NCI-H460 (cell line): ENCODE results near the gene CAV3. TPM values are rescaled to one million over a fixed set of nuclear protein-coding genes. Genes with fewer than 3 reads are reported as not detected.

ENCODE experiments used
- DNase-seq: peaks from one replicate; pipeline ENCODE4 v3.0.0-alpha.2; 2016; ENCODE audit warnings: low read depth; ENCODE audit errors: extremely low read depth
- total RNA-seq: library from RNA; depleted of rRNA; stranded (reverse); fragments of >200 nt; shearing (Covaris generic); gene quantifications from 2 replicates; pipeline ENCODE4 v1.2.3, GENCODE V29; 2014

Gene CAV3
- total RNA-seq, 1 experiment from 2014 or later, result not detected

- DNase-seq, result no peak
Observed at GRCh38 chr3:8734137-8734878, 706 bp downstream of the CAV3 start.

DNA sequence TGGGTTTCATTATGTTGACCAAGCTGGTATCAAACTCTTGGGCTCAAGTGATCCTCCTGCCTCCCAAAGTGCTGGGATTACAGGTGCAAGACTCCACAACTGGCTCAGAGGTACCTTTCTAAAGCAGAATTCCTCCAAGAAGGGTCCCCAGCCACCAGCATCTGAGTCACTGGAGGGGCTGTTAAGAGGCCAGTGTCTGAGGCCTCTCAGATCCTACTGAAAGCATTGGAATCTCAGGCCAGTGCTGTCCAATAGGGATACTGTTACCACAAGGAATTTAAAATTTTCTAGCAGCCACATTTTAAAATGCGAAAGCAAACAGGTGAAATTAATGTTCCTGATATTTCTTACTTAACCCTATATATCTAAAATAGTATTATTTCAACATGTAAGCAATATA, 1.3 kb downstream of the CAV3 start:
- DNase-seq, result no peak

DNA sequence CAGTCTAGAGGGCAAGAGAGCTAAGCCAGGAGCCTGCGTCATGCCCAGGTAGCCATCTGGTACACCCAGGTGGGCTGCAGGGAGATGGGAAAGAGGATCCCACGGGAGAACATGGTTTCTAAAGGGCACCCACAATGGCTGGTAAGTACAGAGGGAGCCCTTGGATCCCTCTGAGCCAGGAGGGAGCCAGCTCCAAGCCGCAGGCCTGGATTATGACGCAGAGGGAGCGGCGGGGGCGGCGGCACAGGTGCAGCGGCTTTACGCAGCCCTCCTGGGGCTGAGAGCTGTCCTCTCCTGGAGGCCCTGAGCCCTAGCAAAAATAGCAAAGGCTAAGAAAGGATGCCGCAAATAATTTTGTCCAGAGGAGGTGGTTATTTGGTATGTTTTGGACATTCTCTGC, 2.8 kb downstream of the CAV3 start:
- DNase-seq, result no peak

GRCh38 chr3:8737301-8737700, 3.7 kb downstream of the CAV3 start:
- no peak for DNase-seq

- DNase-seq, result no peak
Observed at GRCh38 chr3:8737823-8738222, 4.2 kb downstream of the CAV3 start.

- no peak for DNase-seq
Observed at GRCh38 chr3:8738639-8739038, 5.0 kb downstream of the CAV3 start.

DNA sequence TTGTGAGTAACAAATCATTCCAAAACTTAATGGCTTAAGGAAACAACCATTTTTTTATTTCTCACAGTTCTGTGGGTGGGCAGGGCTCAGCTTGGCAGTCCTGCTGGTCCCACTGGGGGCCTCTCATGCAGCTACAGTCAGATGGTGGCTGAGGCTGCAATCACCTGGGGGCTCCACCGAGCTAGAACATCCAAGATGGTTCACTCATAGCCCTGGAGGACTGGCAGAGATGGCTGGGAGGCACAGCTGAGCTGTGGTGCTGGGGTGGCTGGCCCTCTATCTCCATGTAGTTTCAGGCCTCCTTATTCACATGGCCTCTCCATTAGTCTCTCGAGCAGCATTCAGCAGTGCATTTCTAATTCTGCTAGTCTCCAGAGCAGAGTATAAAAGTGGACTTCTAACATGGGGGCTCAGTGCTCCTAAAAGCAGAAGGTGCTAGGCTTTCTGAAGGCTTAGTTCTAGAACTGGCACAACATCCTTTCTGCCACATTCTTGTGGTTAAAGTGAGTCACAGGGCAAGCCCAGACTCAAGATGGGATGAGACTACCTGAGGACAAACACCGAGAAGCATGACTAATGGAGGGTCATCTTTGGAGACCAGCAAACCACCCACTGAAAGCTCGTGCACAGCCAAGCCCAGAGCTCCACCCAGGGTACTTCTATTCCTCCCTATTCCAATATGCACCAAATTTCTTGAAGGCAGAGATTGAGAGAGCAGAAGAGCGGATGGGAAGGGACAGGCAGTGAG, 6.3 kb downstream of the CAV3 start:
- DNase-seq, result no peak

DNA sequence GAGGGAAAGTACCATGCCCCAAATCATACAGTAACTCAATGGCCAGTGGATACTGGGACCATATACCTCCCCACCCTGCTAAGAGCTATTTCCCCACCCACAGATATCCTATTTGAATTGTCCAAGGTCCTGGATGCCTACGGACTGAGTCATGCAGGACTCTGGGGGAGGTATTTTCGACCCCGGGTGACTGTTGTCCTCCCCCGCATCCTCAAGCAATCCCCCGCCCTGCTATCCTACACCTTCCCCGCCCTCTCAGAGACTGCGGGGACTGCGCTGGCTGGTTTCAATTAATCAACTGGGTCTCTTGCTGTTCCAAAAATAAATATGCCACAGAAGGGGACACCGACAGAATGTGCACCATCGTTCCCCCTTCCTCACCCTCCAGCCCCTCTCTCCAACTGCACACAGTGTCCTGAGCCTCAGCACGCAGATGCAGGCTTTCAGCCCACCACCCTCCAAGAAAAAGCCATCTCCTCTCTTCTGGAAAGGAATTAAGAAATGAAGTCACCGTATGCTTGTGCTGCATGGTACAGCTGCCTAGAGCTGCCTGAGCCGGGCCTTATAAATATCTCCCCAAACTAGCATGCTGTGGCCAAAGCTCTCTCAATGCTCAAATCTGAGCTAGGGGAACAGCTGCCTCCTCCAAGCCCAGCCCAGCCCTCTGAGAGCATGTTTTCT, 8.1 kb downstream of the CAV3 start:
- DNase-seq, result no peak

DNA sequence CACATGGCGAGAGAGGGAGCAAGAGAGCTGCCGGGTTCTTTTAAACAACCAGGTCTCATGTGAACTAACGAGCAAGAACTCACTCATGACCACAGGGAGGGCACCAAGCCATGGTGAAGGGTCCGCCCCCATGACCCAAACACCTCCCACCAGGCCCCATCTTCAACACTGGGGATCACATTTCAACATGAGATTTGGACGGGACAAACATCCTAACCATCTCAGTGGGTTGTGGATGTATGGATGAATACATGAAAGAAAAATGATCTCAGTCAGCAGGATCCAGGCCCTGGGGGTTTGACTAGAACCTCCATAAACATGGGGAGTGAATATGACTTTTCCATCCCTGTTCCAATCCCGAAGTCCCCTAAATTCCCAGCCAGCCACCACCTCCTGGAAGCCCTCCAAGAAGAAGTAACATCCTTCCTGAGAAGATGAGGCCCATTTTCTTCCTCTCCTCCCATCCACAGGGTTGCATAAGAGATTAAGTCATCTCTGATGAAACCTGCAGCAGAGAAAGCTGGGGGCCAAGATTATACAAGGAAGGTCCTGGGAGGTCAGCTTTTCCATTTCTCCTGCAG, 9.5 kb downstream of the CAV3 start:
- no peak for DNase-seq

GRCh38 chr3:8743911-8744310, 10.3 kb downstream of the CAV3 start:
- DNase-seq, result no peak

- no peak for DNase-seq
Observed at GRCh38 chr3:8745619-8746370, 12.2 kb downstream of the CAV3 start.

DNA sequence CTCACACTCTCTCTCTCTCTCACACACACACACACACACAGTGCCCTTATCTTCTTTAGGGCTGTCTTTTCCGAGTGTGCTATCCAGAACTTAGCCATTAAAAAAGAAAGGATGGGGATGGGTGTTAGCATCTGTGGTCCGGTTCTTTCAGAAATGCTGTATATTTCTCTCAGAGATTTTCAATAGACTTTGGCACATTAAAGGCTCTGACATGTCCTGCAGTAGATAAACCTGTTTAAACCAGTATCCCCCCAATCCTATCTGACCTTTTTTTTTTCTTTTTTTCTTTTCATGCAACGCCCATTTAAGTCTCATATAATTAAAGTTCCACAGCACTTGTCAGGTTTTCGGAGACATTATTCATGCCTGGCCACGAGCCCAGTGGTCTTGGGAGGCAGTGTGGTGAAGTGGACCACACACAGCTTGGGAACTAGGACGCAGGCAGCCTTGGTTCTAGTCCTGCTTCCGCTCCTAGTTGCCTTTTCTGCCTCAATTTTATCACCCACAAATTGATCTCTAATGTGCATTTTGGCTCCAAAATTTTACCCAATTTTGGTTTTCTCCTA, 13.3 kb downstream of the CAV3 start:
- DNase-seq, result no peak

DNA sequence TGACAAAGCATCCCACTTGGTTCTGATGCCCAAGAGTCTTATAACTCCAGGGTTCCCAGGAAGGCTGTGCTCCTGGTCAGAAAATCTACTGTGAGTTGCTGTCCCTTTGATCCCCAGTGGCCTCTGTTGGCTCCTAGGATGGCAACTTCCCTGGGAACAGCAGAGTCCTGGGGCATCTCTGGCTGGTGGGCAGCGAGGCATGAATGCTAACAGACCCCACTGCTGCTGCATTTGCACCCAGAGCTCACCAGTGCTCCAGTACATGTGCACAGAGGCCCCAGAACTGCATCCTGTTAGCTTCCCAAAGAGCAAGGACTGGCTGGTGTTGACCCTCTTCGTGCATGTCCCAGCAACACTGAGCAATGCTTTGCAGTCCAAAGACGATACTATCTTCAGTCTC, 15.7 kb downstream of the CAV3 start:
- no peak for DNase-seq

DNA sequence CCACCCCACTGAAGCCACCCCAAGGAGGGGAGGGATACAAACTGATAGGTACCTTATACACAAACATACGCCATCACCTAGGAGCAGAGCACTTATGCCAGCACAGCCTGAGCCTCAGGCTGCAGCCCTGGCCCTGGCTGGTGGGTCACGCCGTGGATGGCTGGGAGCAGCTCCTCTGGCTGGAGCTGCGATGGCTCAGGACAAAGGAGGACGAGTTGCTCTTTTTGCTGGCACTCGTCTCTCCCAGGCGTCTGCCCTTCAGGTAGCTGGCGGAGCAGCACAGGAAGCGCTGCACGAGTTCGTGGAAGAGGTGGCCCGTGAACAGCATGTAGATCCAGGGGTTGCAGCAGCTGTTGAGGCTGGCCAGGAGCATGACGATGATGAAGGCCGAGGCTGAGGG, 19.2 kb downstream of the CAV3 start:
- DNase-seq, result no peak

- DNase-seq, result no peak
Observed at GRCh38 chr3:8755097-8755496, 21.5 kb downstream of the CAV3 start.

DNA sequence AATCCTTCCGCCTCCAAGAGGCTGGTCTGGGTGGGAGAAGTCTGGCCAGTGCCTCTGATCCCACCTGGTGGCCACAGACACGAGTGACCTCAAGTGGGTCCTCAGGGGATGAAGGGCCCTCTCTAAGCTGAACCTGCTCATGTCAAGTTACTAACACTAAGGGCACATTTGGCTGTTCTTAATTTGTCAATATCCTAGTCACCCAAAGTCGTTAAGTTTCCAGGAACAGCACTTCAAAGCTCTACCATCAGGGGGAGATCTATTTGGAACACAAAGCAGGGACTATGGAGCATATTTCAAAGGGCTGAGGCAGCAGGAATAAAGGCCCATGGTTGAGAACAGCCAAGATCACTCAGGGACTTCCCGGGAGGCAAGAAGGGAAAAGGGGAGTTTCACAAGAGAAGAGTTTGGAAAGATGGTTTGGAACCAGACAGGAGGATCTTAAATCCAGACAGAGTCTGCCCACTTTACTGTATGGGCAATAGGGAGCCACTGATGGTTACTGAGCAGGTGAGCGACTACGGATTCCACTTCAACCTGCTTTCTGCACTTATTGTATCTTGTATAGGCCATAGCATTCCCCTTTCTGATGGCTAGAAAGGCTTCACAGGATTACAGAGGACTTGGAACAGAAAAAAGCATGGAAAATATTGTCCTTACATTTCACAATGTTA, 22.1 kb downstream of the CAV3 start:
- peak; percentile 4 for DNase-seq

DNA sequence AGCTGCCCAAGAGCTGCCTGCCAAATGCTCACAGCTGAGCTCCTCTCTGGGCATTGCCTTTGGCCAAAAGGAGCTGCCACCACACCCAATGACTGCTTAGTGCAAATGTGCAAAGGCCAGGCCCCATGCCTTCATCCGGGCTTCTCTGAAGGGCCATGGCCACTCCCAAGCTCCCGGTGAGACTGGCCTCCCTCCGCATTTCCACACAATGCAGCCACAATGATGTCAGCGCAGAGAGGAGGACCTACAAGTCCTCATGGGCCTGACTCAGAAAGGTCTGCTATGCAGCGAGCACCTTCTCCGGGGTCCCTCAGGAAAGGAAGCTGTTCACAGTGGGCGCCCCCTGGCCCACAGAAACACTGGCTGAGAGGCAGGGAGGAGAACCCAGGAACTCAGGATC, 23.1 kb downstream of the CAV3 start:
- DNase-seq, result no peak

GRCh38 chr3:8757551-8758518, 24.2 kb downstream of the CAV3 start:
- no peak for DNase-seq
